ENCODE measurements around the gene KIF1A. TPM values are rescaled to one million over a fixed set of nuclear protein-coding genes. Genes with fewer than 3 reads are reported as not detected.

KIF1A gene
- total and polyA plus RNA-seq, 2 of the 8 experiments (the other 6 are each of a cell fraction or from before 2014, with no cell fraction given), result 61.3 to 281 TPM

DNA sequence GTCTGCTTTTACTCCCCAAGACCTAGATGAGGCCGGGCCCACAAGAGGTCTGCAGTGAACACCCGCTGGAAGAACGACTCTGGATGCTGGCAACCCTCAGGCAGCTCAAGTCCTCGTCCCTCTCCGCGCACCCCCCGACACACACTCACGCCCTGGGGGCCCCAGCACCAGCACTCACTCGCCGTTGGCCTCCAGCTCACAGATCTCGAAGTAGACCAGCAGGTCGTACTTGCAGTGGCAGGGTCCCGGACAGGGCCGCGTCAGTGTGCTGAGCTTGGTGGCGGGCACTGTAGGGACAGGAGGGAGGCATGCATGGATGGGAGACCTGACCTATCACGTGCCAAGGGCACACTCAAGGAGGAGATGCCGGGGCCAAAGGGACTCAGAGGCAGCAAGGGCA is 78.9 kb downstream of the KIF1A start:
- Histone ChIP-seq H2BK120ac (replicated peaks; ENCODE audit: low read depth, low read length) (no peak overlapping the region), H3K9ac (replicated peaks in 1 of 4; ENCODE audit: extremely low read depth in 1 of 4, low read depth in 3 of 4, low read length in 3 of 4) (no peak overlapping the region), H3K23ac (ENCODE audit: insufficient read length) (no peak overlapping the region), H3K23me2 (ENCODE audit: low read depth, low read length) (no peaks in the 10 kb centered on the region), H4K20me1 (replicated peaks in 1 of 2; ENCODE audit: control insufficient read depth in 1 of 2, insufficient read depth in 2 of 2, low read length in 2 of 2) (peaks cover 17 to 21% of the 10 kb centered on the region in 2 experiments), H2BK5ac (ENCODE audit: low read depth, low read length) (no peak overlapping the region), H2BK20ac (ENCODE audit: low read length) (no peak overlapping the region), H2AFZ (ENCODE audit: low read length) (no peak overlapping the region), H2AK5ac (ENCODE audit: low read depth, low read length) (no peak overlapping the region), H3K14ac (ENCODE audit: insufficient read length) (no peak overlapping the region), H3K4me2 (ENCODE audit: insufficient read depth in 1 of 2, low read depth in 2 of 2, low read length in 2 of 2) (no peak overlapping the region), H4K5ac (ENCODE audit: insufficient read length, low read depth, low read length) (no peak overlapping the region), H4K91ac (replicated peaks; ENCODE audit: insufficient read length, low read length) (no peak overlapping the region), H4K8ac (ENCODE audit: extremely low read depth, insufficient read depth, low read length) (peak overlapping the region; percentile 59; the same call in 1 of the 2 replicates), H2BK12ac (ENCODE audit: low read depth, low read length) (no peak overlapping the region), H3K4ac (replicated peaks; ENCODE audit: insufficient read length, low read depth, low read length) (no peak overlapping the region), H3K27me3 (replicated peaks in 1 of 4; ENCODE audit: control insufficient read depth in 3 of 4, extremely low read depth in 1 of 4, insufficient read depth in 3 of 4, low read length in 3 of 4) (no peaks in the 10 kb centered on the region), H3K56ac (replicated peaks; ENCODE audit: insufficient read length, low read depth, low read length) (no peak overlapping the region), H3K27ac (ENCODE audit: low read depth, low read length) (no peak overlapping the region), H3K9me3 (ENCODE audit: insufficient read depth in 2 of 2, low read depth in 1 of 2, low read length in 1 of 2) (no peaks in the 10 kb centered on the region), H2BK15ac (ENCODE audit: low read length) (no peak overlapping the region), H3K79me1 (ENCODE audit: low read depth, low read length) (no peaks in the 10 kb centered on the region; the same call in none of the 2 replicates), H3K18ac (ENCODE audit: extremely low read depth, low read length) (no peak overlapping the region), H3K36me3 (ENCODE audit: control insufficient read depth in 2 of 4, insufficient read depth in 4 of 4, low read length in 3 of 4) (peaks cover 39 to 97% (median 75%) of the 10 kb centered on the region in 4 experiments), H3K79me2 (ENCODE audit: control insufficient read depth in 1 of 2, insufficient read depth in 2 of 2, low read length in 2 of 2) (no peaks in the 10 kb centered on the region), H3K4me1 (replicated peaks in 1 of 4; ENCODE audit: control insufficient read depth in 3 of 4, insufficient read depth in 4 of 4, low read length in 3 of 4) (no peaks in the 10 kb centered on the region), H3K4me3 (ENCODE audit: extremely low read depth in 1 of 4, insufficient read depth in 2 of 4, low read depth in 3 of 4, low read length in 4 of 4) (no peak overlapping the region)
- CTCF ChIA-PET (ENCODE audit: partially characterized antibody), result interaction anchor here (0.8 to 2.3 kb wide), 4 partner anchors 15 to 39 kb away, joined by 3 to 6 read pairs (median 3); no protein-coding TSS in a partner anchor
- POLR2A ChIA-PET (ENCODE audit: partially characterized antibody), result interaction anchor here (1.0 to 1.8 kb wide), 3 partner anchors 13 to 38 kb away, joined by 3 to 8 read pairs (median 8); no protein-coding TSS in a partner anchor
- FAIRE-seq, result no peak
- 91% methylated on average over 16 of the region's 18 CpGs; no CpG with 5 or more reads in 1 of the 2 experiments for WGBS, 2 experiments (ENCODE audit: extremely low coverage in 1 of 2, insufficient coverage in 1 of 2, insufficient read length in 1 of 2, insufficient replicate concordance in 2 of 2, low coverage in 1 of 2, low lambda C conversion rate in 2 of 2, missing lambda C conversion rate in 1 of 2)
- DNase-seq (ENCODE audit: low read depth in 1 of 2, low spot score in 2 of 2), result no peak
- TF ChIP-seq, protein P1, sequence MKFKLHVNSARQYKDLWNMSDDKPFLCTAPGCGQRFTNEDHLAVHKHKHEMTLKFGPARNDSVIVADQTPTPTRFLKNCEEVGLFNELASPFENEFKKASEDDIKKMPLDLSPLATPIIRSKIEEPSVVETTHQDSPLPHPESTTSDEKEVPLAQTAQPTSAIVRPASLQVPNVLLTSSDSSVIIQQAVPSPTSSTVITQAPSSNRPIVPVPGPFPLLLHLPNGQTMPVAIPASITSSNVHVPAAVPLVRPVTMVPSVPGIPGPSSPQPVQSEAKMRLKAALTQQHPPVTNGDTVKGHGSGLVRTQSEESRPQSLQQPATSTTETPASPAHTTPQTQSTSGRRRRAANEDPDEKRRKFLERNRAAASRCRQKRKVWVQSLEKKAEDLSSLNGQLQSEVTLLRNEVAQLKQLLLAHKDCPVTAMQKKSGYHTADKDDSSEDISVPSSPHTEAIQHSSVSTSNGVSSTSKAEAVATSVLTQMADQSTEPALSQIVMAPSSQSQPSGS (IDR thresholded peaks at IDR 0.05; ENCODE audit: low read length), result no peak
- no peak for TF ChIP-seq SIN3A (conservative IDR thresholded peaks at IDR 0.05 in 1 of 2, IDR thresholded peaks at IDR 0.05 in 1 of 2; ENCODE audit: low read depth in 1 of 2, low read length in 2 of 2)
- TF ChIP-seq TBP (IDR thresholded peaks at IDR 0.05; ENCODE audit: low read depth, low read length), result no peak
- TF ChIP-seq POLR2A (IDR thresholded peaks at IDR 0.05; ENCODE audit: control extremely low read depth in 1 of 2, low read depth in 2 of 2, low read length in 2 of 2), result no peak
- no peak for TF ChIP-seq SIRT6 (IDR thresholded peaks at IDR 0.05; ENCODE audit: low read length)
- TF ChIP-seq TAF1 (IDR thresholded peaks at IDR 0.05; ENCODE audit: low read depth, low read length), result no peak
- no peak for TF ChIP-seq RBBP5 (IDR thresholded peaks at IDR 0.05; ENCODE audit: borderline replicate concordance, low read depth, low read length)
- no peak for TF ChIP-seq EP300 (IDR thresholded peaks at IDR 0.05; ENCODE audit: borderline replicate concordance in 1 of 2, low read depth in 2 of 2, low read length in 2 of 2)
- no peak for TF ChIP-seq KDM1A (IDR thresholded peaks at IDR 0.05; ENCODE audit: borderline replicate concordance, low read length)
- TF ChIP-seq CTBP2 (IDR thresholded peaks at IDR 0.05; ENCODE audit: borderline replicate concordance, insufficient read depth, insufficient read length, low read length), result no peak
- TF ChIP-seq, protein P2, sequence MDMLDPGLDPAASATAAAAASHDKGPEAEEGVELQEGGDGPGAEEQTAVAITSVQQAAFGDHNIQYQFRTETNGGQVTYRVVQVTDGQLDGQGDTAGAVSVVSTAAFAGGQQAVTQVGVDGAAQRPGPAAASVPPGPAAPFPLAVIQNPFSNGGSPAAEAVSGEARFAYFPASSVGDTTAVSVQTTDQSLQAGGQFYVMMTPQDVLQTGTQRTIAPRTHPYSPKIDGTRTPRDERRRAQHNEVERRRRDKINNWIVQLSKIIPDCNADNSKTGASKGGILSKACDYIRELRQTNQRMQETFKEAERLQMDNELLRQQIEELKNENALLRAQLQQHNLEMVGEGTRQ (IDR thresholded peaks at IDR 0.05; ENCODE audit: low read length), result no peak
